NCI-H2171 treated with DMSO at 0.1 percent for 48 hours (cell line): ENCODE results near the gene THADA.

Experiments used
- DNase-seq: peaks from one replicate; lab custom pipeline; 2025; lab: John Stamatoyannopoulos, UW

The THADA gene

DNA sequence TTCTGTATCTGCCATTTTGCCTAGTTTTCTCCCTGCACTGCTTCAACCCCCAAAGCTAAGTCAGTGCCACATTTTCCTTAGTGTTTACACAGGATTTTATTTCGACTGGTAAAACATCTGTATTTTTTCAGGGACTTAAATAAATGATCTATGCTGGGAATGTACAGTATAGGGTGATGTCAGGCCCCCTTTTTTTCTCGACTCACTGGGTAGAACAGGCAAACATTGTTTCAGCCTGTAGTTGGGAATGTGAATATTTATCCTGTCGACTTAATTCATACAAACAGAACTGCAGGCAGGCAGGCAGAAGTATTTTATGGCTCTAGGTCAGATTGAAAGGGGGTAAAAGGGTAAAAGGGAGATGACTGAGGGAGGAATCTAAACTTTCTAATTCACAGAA is 245.9 kb downstream of the THADA start:
- no peak for DNase-seq

GRCh38 chr2:43348908-43349661 is 246.8 kb downstream of the THADA start:
- peak; percentile 15 for DNase-seq

DNA sequence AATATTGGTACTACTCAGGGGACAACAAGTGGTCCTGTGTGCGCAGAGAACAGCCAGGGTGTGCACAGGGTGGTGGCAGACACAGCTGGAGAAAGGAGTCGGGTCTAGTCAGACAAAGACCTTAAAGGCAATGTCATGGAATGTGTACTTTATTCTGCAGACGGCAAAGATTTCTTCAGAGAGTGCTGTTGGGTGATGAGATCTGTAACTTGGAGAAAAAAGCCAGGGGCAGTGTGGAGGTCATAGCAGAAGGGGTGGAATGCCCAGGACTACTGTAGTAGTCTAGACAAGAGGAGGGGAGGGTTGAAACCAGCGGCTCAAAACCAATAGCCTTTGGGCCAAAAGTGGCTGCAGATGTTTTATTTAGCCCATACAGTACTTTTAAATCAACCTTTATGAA is 248.1 kb downstream of the THADA start:
- no peak for DNase-seq

GRCh38 chr2:43346602-43347567 is 249.0 kb downstream of the THADA start:
- no peak for DNase-seq

DNA sequence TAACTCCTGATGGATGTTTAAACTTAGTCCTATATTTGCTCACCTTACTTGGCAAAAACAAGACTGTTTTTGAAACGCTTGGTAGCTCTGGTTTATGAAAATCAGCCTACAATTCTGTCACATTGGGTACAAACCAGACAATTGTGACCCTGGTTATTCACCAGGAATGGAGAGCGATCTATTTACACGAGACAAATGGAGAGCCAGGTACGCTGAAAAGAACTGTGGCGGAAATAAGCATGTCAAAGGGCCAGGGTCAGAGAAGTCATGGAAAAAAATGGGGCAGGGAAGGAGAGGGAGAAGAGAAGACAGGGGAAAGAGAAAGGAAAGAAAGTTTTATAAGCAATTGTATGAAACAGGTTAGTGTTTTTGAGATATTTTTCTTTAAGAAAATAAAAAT is 250.0 kb downstream of the THADA start:
- DNase-seq: no peak

DNA sequence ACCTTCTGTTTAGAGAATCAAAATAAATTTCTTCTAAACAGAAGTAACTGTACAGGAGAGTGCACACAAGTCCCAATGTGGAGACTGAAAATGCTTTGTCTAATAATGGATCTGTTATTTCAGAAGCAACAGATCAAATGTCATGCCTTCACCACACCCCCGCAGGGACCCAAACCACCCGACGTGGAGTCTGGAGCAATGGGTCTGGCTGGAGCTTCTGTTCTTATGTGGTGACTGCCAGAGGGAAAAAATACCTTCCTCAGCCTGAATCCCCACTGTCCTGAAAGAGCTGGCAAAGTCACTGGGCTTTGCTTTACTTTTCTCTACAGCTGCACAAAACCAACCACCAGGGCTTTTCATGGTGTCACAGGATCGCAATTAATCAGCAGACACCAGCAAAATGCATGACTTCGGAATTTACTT is 250.4 kb downstream of the THADA start:
- DNase-seq: peak; percentile 40

- no peak for DNase-seq
Measured at GRCh38 chr2:43344868-43345373, 250.9 kb downstream of the THADA start.

DNA sequence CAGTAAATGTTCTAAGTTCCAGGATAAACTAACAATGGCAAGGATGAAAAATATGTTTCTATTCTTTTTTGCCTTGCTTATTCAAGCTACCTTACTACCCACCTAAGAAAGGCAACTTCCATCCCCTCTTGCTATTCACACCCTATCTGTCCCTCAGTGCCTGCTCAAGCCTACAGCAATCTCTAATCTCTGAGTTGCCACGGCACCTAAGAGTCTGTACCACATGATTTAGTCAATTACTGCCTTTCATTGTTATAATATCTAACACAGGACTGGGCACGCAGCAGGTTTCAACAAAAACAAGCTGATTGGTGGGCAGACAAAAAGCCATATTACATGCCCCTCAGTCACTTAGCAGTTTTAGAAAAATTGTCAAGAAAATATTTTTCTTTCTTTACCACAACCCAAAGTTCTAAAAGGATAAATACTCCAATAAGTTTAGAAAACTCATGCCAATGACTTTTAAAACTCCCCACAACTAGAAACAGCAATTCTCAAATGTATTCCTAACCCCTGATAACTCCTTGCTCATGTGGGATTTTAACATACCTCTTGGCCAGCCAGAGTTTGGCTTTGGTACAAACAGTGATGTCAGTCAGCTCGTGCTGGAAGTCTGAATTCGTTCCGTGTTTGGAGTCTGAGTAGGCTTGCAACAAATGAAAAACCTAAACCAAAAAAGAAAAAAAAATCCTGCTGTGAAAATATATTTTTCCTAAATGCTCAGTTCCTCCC is 252.1 kb downstream of the THADA start:
- no peak for DNase-seq

DNA sequence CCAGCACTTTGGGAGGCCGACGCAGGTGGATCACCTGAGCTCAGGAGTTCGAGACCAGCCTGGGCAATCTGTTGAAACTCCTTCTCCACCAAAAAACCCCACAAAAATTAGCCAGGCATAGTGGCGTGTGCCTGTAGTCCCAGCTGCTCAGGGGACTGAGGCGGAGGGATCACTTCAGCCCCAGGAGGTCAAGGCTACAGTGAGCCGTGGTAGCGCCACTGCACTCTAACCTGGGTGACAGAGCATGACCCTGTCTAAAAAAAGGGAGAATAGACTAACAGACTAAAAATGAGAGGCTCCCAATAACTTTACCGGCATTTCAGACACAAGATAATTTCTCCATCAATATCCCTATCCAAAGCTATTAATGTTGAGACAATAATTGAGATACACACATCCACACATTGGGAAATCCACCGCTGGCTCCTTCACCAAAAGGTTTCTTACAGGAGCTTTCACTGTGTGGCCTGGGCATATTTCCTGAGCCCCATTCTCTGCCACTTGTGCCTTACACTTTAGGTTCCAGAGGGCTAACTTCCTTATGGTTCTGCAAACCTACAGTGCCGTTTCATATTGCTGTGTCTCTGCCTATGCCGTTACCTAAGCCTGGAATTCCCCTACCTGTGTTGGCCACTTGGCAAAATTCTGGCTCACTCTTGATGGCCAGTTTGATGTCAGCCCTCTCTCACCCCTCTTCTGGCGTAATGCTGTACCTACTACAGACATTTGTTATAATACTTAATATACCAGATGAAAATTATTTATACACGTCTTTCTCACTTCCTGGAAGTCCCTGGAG is 253.7 kb downstream of the THADA start:
- no peak for DNase-seq

GRCh38 chr2:43340945-43341356 is 254.9 kb downstream of the THADA start:
- no peak for DNase-seq

GRCh38 chr2:43340066-43340465 is 255.8 kb downstream of the THADA start:
- DNase-seq: no peak

DNA sequence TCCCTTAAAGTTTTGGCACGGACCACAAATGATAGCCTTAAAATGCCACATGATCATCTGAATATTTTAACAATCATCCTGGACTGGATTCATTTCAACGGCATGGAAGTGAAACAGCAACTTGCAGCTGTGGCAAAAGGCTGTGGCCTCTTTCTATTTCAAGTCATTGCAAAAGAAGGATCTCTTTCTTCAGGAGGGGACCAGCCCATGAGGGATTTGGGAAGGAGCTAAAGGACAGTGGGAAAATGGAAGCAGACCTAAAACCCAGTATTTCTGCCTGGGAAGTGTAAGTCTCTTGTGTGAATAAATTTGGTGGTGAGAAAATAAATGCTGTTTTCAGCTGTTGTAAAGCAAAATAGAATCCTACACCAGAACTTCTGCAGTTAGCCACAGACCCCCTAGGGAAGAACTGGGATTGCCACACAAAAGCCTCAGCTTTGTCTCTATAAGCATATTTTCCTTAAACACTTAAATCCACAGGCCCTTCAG is 262.1 kb downstream of the THADA start:
- DNase-seq: no peak

DNA sequence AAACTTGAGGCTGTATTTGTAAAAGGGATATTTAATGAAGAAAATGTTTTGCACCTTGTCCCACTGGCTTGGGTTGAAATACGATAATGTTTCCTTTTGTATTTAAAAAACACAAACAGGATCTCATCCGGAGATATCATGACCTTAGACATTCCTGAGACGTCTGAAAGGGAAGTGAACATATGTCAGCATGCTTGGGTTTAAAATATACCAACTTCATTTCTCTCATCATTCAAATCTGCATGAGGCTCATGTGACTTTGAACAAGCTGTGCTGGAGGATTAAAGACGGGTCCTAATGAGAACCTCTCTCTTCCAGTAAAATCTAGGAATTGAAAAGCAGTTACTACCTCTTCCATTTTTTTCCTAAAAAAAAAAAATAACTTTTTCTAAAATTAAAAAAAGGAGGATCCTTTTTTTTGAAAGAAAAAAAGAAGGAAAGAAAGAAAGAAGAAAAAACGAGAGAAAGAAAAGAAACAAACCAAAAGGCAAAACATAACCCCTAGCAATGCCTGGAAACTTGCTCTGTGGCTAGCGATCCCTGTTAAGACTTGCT is 262.7 kb downstream of the THADA start:
- no peak for DNase-seq

- no peak for DNase-seq
Measured at GRCh38 chr2:43332653-43333052, 263.2 kb downstream of the THADA start.

GRCh38 chr2:43331422-43331821 is 264.4 kb downstream of the THADA start:
- DNase-seq: no peak

DNA sequence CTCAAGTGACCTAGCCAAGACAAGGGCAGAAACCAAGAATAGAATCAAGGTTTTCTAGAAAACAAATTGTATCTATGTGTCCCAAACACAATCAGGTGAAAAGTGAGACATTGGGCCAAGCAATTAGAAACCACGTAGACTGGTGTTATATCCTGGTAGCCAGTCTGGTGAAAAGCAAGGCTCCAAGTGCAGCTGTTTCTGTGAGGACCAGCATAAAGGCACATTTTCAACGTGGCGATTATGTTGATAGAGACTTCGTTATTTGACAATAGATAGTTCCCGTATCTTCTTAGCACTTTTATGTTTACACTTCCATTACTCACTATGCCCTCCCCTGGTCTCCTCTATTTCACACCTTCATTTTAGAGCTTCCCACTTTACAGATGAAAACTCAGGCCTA is 266.2 kb downstream of the THADA start:
- no peak for DNase-seq

DNA sequence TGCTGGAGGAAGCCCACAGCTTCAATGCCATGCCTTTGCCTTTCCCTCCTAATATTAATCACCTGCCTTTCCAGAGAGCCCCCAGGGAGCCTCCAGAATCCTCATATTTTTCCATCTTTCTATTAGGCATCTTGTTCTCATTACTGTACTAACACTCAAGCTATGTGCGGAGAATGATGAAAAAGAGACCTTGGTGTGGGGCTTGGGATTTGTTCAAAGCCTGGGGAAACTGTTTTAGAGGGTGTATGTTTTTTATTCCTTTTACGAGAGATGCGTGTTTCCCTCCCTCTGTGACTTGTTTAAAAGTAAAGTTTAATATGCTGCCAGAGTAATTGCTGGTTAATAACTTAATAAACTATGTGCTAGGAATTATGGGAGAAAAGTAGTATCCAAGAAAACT is 267.0 kb downstream of the THADA start:
- DNase-seq: no peak

- DNase-seq: peak; percentile 54
Measured at GRCh38 chr2:43328133-43328532, 267.7 kb downstream of the THADA start.

- peak; percentile 49 for DNase-seq
Measured at GRCh38 chr2:43327119-43327518, 268.7 kb downstream of the THADA start.

DNA sequence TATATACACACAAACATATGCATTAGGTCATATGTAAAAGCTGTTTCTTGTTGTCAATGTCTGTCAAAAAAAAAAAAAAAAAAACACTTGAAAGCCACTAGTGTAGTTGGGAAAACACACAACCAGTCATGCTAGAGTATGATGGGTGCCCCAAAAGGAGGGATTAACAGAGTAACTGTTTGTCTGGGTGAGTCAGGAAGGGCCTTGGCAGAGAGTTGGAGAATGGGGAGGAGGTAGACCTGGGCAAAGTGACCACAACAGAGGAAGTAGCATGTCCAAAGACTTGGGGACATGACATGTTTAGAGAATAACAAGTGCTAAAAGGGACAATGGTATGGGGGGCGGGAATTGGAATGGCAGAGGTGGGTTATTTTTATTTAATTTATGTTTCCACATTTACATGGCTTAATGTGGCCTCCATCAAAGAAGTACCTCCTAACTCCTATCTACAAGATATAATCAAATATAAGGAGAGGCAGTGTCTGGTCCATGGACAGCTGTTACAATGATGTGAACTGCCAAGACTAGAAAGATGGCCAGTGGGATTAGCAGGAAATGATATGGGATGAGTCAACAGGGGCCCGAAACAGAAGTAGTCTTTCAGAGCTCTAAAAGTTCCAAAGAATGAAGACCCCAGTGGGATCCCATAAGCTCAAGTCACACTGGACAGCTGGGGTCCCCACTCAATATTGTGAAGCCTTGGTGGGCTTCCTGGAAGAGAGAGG is 269.6 kb downstream of the THADA start:
- no peak for DNase-seq
